IgD-negative memory B cell (primary cell): ENCODE measurements around the gene JMJD1C. TPM values are rescaled to one million over a fixed set of nuclear protein-coding genes. Genes with fewer than 3 reads are reported as not detected.
"Not testable (repeated sequence)": the region's sequence is repeated elsewhere in the genome, so short reads cannot be mapped to it uniquely, and the experiment has no call there.

ENCODE experiments used
- H3K27ac Mint-ChIP-seq, 3 donors: one replicate each; pipeline ENCODE4 v1.8.0; 2020 to 2022; ENCODE audit warnings: mild to moderate bottlenecking in 3 of 3, mixed read lengths in 3 of 3, moderate library complexity in 1 of 3
- H3K27me3 Mint-ChIP-seq: one replicate; pipeline ENCODE4 v1.8.0; 2021; ENCODE audit warnings: mixed read lengths
- H3K36me3 Mint-ChIP-seq: one replicate; pipeline ENCODE4 v1.8.0; 2020; ENCODE audit warnings: mild to moderate bottlenecking, mixed read lengths
- H3K4me1 Mint-ChIP-seq, 3 donors: one replicate each; pipeline ENCODE4 v1.8.0; 2020 to 2022; ENCODE audit warnings: mixed read lengths in 3 of 3, mild to moderate bottlenecking in 1 of 3
- H3K4me3 Mint-ChIP-seq, 4 donors: one replicate each; pipeline ENCODE4 v1.8.0; 2020 to 2022; ENCODE audit warnings: mild to moderate bottlenecking in 4 of 4, mixed read lengths in 4 of 4, moderate library complexity in 3 of 4
- H3K9me3 Mint-ChIP-seq, 3 donors: one replicate each; pipeline ENCODE4 v1.8.0; 2020 to 2021; ENCODE audit warnings: mixed read lengths in 3 of 3, mild to moderate bottlenecking in 1 of 3
- polyA plus RNA-seq: library from polyadenylated mRNA; unstranded; fragments of 300-500 nt; fragmentation: Illumina TruSeq; gene quantifications from one replicate; pipeline ENCODE4 v1.2.3, GENCODE V29; 2021

JMJD1C gene
- polyA plus RNA-seq, 1 donor from 2014 or later = 107 TPM

- peaks cover 9 to 13% (median 12%) of the 10 kb centered on the region in 3 donors for H3K4me1 Mint-ChIP-seq
- H3K27ac Mint-ChIP-seq = no peak overlapping the region
- H3K9me3 Mint-ChIP-seq = no peaks in the 10 kb centered on the region
Observed at GRCh38 chr10:63304146-63304545, 161.6 kb downstream of the JMJD1C start.

DNA sequence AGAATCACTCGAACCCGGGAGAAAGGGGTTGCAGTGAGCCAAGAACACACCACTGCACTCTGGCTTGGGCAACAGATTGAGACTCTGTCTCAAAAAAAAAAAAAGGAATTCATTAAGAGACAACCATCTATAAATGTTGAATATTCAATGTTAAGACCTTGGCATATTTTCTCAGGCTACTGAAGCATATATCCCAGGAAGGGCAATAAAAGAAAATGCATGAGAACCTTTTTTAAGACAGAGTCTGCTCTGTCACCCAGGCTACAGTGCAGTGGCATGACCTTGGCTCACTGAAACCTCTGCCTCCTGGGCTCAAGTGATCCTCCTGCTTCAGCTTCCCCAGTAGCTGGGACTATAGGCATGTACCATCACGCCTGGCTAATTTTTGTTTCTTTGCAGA lies 165.0 kb downstream of the JMJD1C start:
- H3K27me3 Mint-ChIP-seq = no peaks in the 10 kb centered on the region
- H3K4me3 Mint-ChIP-seq = no peak overlapping the region
- H3K27ac Mint-ChIP-seq = no peak overlapping the region
- H3K4me1 Mint-ChIP-seq = peaks cover 3 to 11% (median 3%) of the 10 kb centered on the region in 3 donors
- no peaks in the 10 kb centered on the region for H3K9me3 Mint-ChIP-seq
- H3K36me3 Mint-ChIP-seq = peaks cover 9% of the 10 kb centered on the region

More at GRCh38 chr10:63304146-63304545, 161.6 kb downstream of the JMJD1C start:
- Mint-ChIP-seq H3K36me3 (peaks cover 8% of the 10 kb centered on the region), H3K4me3 (no peak overlapping the region), H3K27me3 (no peaks in the 10 kb centered on the region)

DNA sequence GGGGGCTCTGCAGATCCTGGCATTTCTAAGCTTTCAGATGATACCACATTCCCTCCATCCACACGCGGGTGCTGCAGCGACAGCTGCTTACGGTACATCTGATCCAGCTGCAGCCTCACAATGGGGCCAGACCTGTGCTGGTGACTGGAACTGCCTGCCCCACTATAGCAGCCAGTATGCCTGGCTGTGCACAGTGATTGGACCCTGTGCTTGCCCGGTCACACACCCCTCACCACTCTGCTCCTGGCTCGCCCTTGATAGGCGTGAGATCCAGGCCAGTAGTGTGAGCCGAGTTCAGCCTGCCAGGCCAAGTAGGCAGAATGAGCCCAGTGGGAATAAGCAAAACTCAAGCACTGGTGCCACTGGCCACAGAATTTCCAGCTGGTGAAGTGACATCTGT lies 167.8 kb downstream of the JMJD1C start:
- Mint-ChIP-seq H3K4me3 (no peak overlapping the region), H3K36me3 (peaks cover 2% of the 10 kb centered on the region), H3K27ac (no peak overlapping the region), H3K9me3 (no peaks in the 10 kb centered on the region), H3K27me3 (no peaks in the 10 kb centered on the region), H3K4me1 (peaks cover 6 to 13% (median 9%) of the 10 kb centered on the region in 3 donors)

GRCh38 chr10:63294781-63295180 lies 171.0 kb downstream of the JMJD1C start:
- H3K36me3 Mint-ChIP-seq = peaks cover 1% of the 10 kb centered on the region
- H3K27ac Mint-ChIP-seq = peak overlapping the region in 1 of 3 donors; percentile 50
- H3K9me3 Mint-ChIP-seq = no peaks in the 10 kb centered on the region
- peaks cover 4 to 10% (median 5%) of the 10 kb centered on the region in 3 donors for H3K4me1 Mint-ChIP-seq
- H3K27me3 Mint-ChIP-seq = no peaks in the 10 kb centered on the region
- no peak overlapping the region for H3K4me3 Mint-ChIP-seq

DNA sequence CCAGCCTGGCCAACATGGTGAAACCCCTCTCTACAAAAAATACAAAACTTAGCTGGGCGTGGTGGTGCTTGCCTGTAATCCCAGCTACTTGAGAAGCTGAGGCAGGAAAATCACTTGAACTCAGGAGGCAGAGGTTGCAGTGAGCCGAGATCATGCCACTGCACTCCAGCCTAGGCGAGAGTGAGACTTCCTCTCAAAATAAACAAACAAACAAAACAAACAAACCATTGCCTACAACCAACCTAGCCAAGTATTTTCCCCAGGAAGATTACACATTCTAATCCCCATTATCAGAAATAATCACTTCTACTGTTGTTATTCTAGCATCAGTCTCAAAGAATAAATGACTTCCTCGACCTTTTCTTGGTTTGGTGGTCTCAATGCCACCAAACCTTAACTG lies 172.9 kb downstream of the JMJD1C start:
- H3K4me3 Mint-ChIP-seq, H3K27ac Mint-ChIP-seq, H3K9me3 Mint-ChIP-seq, H3K36me3 Mint-ChIP-seq, H3K27me3 Mint-ChIP-seq: not testable (repeated sequence)
- H3K4me1 Mint-ChIP-seq = peaks cover 4 to 10% (median 10%) of the 10 kb centered on the region in 3 donors

DNA sequence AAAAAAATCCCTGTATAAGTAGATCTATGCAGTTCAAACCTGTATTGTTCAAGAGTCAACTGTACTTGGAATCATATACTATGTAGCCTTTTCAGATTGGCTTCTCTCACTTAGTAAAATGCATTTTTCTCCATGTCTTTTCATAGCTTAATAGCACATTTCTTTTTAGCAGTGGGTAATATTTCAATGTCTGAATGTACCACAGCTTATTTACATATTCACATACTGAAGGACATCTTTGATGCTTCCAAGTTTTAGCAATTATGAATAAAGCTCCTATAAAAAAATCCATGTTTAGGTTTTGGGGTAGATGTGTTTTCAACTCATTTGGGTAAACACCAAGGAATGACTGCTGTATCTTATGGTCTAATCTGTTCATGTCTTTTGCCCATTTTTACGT lies 177.6 kb downstream of the JMJD1C start:
- Mint-ChIP-seq H3K27ac (no peak overlapping the region), H3K9me3 (no peaks in the 10 kb centered on the region), H3K27me3 (no peaks in the 10 kb centered on the region), H3K4me1 (peaks cover 10 to 14% (median 12%) of the 10 kb centered on the region in 3 donors), H3K4me3 (no peak overlapping the region), H3K36me3 (no peaks in the 10 kb centered on the region)

GRCh38 chr10:63286754-63287264 lies 179.0 kb downstream of the JMJD1C start:
- no peaks in the 10 kb centered on the region for H3K27me3 Mint-ChIP-seq
- no peaks in the 10 kb centered on the region for H3K9me3 Mint-ChIP-seq
- peak overlapping the region in 1 of 3 donors; percentile 9 for H3K27ac Mint-ChIP-seq
- H3K4me3 Mint-ChIP-seq = no peak overlapping the region
- peaks cover 4% of the 10 kb centered on the region for H3K36me3 Mint-ChIP-seq
- peaks cover 10 to 17% (median 13%) of the 10 kb centered on the region in 3 donors for H3K4me1 Mint-ChIP-seq

- Mint-ChIP-seq H3K4me1 (peaks cover 10 to 17% (median 10%) of the 10 kb centered on the region in 3 donors), H3K4me3 (no peak overlapping the region), H3K9me3 (no peaks in the 10 kb centered on the region), H3K27me3 (no peaks in the 10 kb centered on the region), H3K27ac (peak overlapping the region in 2 of 3 donors; percentile 9 to 47), H3K36me3 (peaks cover 4% of the 10 kb centered on the region)
Observed at GRCh38 chr10:63286340-63286739, 179.4 kb downstream of the JMJD1C start.

DNA sequence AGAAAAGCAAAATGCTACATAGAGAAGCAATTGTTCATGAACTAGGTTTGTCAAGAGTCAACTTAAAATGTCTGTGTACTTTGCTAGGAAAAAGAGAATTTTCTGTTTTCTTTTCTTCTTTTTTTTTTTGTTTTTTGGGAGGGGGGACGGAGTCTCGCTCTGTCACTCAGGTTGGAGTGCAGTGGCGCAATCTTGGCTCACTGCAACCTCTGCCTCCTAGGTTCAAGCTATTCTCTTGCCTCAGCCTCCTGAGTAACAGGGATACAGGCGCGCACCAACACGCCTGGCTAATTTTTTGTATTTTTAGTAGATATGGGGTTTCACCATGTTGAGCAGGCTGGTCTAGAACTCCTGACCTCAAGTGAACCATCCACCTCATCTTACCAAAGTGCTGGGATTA lies 181.9 kb downstream of the JMJD1C start:
- not testable (repeated sequence) for H3K4me3 Mint-ChIP-seq, H3K9me3 Mint-ChIP-seq, H3K27me3 Mint-ChIP-seq, H3K36me3 Mint-ChIP-seq, H3K27ac Mint-ChIP-seq
- H3K4me1 Mint-ChIP-seq = peaks cover 10 to 17% (median 10%) of the 10 kb centered on the region in 3 donors

DNA sequence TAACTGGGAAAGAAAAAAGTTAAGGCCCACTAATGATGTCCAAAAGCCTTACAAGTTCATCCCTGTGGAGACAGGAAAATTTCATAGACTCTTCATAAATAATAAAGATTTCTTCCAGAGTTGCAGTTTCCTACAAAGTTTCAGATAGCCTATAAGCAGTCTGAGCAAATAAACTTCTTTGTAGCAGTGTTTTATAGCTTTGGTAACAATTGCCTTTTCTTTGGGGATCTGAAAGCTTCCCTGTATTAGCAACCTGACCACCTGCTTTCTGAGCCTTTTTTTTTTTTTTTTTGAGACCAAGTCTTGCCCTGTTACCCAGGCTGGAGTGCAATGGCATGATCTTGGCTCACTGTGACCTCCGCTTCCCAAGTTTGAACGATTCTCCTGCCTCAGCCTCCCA lies 182.7 kb downstream of the JMJD1C start:
- Mint-ChIP-seq H3K36me3 (peaks cover 4% of the 10 kb centered on the region), H3K4me3 (no peak overlapping the region), H3K27ac (no peak overlapping the region), H3K9me3 (no peaks in the 10 kb centered on the region), H3K4me1 (peaks cover 10 to 15% (median 14%) of the 10 kb centered on the region in 3 donors), H3K27me3 (no peaks in the 10 kb centered on the region)

- H3K4me1 Mint-ChIP-seq = peaks cover 9 to 13% (median 10%) of the 10 kb centered on the region in 3 donors
- no peak overlapping the region for H3K4me3 Mint-ChIP-seq
- H3K27me3 Mint-ChIP-seq = no peaks in the 10 kb centered on the region
- peaks cover 4% of the 10 kb centered on the region for H3K36me3 Mint-ChIP-seq
- no peaks in the 10 kb centered on the region for H3K9me3 Mint-ChIP-seq
- peak overlapping the region in 1 of 3 donors; percentile 14 for H3K27ac Mint-ChIP-seq
Observed at GRCh38 chr10:63281967-63282366, 183.8 kb downstream of the JMJD1C start.

DNA sequence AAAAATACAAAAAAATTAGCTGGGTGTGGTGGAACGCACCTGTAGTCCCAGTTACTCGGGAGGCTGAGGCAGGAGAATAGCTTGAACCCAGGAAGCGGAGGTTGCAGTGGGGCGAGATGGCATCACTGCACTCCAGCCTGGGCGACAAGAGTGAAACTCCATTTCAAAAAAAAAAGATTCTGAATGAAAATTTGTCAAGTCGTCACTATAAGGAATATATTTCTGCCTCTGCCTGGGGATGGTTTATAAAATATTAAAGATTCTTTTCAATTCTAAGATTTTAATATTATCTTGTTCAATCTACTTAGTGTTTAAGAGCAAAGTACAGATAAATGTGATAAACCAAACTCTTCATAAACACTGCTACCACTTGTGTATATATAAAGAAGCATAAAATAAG lies 185.4 kb downstream of the JMJD1C start:
- no peak overlapping the region for H3K27ac Mint-ChIP-seq
- H3K36me3 Mint-ChIP-seq = peaks cover 4% of the 10 kb centered on the region
- H3K4me1 Mint-ChIP-seq = peaks cover 4 to 6% (median 5%) of the 10 kb centered on the region in 3 donors

DNA sequence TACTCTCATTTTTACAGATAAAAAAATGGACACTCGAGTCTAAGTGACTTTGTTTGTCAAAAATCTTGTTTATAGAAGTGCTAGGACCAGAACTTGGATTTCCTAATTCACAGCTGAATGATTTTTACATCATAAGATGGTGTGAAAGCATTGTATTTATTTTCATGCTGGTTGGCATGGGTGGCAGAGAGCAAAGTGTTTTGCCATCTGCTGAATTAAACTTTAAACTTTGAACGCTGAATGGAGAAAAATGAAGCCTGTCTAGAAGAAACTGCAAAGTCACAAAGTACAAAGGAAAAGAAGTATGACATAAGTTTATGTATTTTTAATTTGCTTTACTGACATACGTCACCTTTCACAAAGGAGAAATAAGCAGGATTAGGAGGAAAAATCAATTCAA lies 190.7 kb downstream of the JMJD1C start:
- Mint-ChIP-seq H3K4me3 (no peak overlapping the region), H3K9me3 (no peaks in the 10 kb centered on the region), H3K36me3 (no peaks in the 10 kb centered on the region), H3K27me3 (no peaks in the 10 kb centered on the region), H3K27ac (peak overlapping the region in 2 of 3 donors; percentile 59 to 77), H3K4me1 (peaks cover 18 to 26% (median 25%) of the 10 kb centered on the region in 3 donors)

More for the DNA sequence above, 185.4 kb downstream of the JMJD1C start:
- Mint-ChIP-seq H3K4me3 (no peak overlapping the region), H3K27me3 (no peaks in the 10 kb centered on the region), H3K9me3 (no peaks in the 10 kb centered on the region)

DNA sequence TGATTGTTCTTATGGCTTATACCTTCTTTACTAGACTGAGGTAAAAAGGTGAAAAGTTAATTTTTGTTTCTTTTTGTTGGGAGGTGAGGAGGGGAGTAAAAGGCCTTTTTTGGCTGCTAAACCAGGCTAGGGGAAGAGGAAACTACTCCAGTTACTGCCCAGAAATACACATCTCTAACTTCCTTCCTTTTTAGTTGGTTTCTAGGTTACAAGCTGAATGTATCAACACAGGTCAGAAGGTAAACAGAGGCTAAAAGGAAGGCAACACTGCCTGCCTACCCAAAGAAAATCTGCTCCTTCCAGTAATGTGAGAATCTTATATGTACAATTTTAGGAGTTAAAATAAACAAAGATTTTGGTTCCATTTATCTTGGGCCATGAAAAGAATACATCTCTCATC lies 192.2 kb downstream of the JMJD1C start:
- Mint-ChIP-seq H3K4me1 (peaks cover 18 to 26% (median 26%) of the 10 kb centered on the region in 3 donors), H3K27me3 (no peaks in the 10 kb centered on the region), H3K36me3 (no peaks in the 10 kb centered on the region), H3K4me3 (peak overlapping the region in 3 of 4 donors; percentile 79 to 84 (median 80)), H3K9me3 (no peaks in the 10 kb centered on the region), H3K27ac (peak overlapping the region; percentile 88 to 99 (median 95))

GRCh38 chr10:63268798-63269503 lies 196.8 kb downstream of the JMJD1C start:
- Mint-ChIP-seq H3K27me3 (no peaks in the 10 kb centered on the region), H3K4me3 (peak overlapping the region; percentile 97 to 100 (median 100)), H3K9me3 (no peaks in the 10 kb centered on the region), H3K4me1 (peaks cover 13 to 18% (median 15%) of the 10 kb centered on the region in 3 donors), H3K27ac (peak overlapping the region; percentile 95 to 99 (median 96)), H3K36me3 (no peaks in the 10 kb centered on the region)
